GM19397 (cell line): ENCODE results near the gene CDH23.

Experiments
- ATAC-seq: cut with Tn5 transposase; IDR thresholded peaks from one replicate; pipeline ENCODE4 v1.9.1; 2021; ENCODE audit warnings: mild to moderate bottlenecking, moderate library complexity; ENCODE audit not compliant: unreplicated experiment

CDH23 gene

DNA sequence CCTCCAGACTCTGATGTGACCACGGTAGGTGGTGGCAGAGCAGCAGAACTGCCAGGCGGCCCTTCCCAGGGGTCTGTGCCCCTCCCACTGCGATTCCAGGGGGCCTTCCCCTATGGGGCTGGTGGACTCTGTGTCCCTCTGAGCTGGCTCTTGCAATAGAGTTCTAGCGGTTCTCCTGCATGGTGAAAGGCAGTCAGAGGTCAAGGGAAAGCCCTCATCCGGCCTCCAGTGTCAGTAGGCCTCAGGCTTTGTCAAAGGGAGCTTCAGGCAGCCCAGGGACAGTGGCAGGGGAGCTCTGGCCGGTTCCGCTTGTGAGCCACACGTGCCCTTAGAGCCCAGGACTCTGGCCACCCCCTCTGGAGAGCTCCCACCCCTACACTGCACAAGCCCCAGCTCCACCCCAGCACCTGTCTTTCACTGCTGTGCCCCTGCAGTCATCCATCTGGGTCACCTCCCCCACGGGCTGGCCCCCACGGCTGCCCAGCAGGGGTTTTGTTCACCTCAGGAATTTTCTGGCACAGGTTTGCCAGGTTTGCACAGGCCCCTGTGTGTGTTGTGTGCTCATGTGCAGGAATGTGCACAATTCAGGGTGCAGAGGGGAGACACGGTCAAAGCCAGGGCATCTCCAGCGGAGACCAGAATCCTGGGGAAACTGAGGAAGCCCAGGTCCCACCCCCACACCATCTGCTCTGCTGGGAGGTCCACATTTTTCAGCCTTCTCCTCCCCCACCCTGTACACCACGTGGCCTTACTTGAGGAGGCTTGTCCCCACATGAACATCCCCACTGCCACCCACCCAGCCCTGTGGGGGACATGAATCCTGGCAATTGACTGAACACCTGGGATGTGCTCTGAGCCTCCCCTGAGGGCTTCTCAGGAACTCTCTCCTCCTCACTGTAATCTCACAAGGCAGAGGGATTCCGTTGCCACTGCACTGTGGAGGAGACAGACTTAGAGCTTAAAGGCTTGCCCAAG lies 299.1 kb downstream of the CDH23 start:
- ATAC-seq, result no peak

GRCh38 chr10:71696628-71697326 lies 300.1 kb downstream of the CDH23 start:
- ATAC-seq, result no peak

- no peak for ATAC-seq
These were observed 301.4 kb downstream of the CDH23 start for GRCh38 chr10:71697938-71698709.

- no peak for ATAC-seq
These were observed 302.0 kb downstream of the CDH23 start for GRCh38 chr10:71698737-71699136.

GRCh38 chr10:71700731-71701368 lies 304.1 kb downstream of the CDH23 start:
- no peak for ATAC-seq

- ATAC-seq, result no peak
These were observed 304.9 kb downstream of the CDH23 start for GRCh38 chr10:71701496-71702132.

DNA sequence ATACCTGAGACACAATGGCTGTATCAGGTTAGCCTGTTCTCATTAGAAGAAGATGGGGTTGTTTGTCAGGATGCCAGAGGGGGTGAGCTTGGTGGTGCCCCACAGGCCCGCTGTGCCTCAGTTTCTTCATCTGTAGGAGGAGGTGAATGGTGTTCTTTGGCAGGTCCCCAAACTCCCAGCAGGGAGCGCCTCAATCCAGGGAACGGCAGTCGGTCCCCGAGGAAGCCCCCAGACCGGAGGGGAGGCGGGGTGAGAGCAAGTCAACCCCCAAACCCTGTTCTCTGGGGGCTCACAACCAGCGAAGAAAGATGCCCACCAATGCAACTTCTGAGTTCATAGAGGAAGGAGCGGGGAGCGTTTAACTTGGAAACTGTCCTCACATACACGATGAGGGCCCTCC lies 306.9 kb downstream of the CDH23 start:
- no peak for ATAC-seq

- ATAC-seq, result no peak
These were observed 308.1 kb downstream of the CDH23 start for GRCh38 chr10:71704816-71705215.

DNA sequence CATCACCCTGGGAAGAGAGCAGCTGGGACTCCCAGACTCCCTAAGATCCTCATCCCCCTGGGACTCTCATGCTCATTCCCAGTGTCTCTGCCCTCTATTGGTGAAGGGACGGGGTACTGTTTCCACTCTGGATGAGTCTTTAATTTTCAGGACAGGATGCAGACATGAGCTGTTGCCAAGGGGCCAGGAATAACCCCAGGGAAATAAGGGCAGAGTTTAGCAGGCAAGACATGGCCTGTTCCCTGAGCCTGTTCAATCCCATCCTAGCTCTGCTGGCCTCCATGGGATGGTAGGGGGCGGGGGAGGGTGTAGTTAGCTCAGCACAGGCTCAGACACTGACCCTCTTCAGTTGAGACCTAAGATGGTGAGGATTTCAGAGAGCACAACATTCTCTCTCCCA lies 308.9 kb downstream of the CDH23 start:
- no peak for ATAC-seq

GRCh38 chr10:71706216-71707121 lies 309.7 kb downstream of the CDH23 start:
- ATAC-seq, result no peak

GRCh38 chr10:71707240-71707789 lies 310.6 kb downstream of the CDH23 start:
- ATAC-seq, result no peak

- ATAC-seq, result no peak
These were observed 311.6 kb downstream of the CDH23 start for GRCh38 chr10:71708301-71708703.

DNA sequence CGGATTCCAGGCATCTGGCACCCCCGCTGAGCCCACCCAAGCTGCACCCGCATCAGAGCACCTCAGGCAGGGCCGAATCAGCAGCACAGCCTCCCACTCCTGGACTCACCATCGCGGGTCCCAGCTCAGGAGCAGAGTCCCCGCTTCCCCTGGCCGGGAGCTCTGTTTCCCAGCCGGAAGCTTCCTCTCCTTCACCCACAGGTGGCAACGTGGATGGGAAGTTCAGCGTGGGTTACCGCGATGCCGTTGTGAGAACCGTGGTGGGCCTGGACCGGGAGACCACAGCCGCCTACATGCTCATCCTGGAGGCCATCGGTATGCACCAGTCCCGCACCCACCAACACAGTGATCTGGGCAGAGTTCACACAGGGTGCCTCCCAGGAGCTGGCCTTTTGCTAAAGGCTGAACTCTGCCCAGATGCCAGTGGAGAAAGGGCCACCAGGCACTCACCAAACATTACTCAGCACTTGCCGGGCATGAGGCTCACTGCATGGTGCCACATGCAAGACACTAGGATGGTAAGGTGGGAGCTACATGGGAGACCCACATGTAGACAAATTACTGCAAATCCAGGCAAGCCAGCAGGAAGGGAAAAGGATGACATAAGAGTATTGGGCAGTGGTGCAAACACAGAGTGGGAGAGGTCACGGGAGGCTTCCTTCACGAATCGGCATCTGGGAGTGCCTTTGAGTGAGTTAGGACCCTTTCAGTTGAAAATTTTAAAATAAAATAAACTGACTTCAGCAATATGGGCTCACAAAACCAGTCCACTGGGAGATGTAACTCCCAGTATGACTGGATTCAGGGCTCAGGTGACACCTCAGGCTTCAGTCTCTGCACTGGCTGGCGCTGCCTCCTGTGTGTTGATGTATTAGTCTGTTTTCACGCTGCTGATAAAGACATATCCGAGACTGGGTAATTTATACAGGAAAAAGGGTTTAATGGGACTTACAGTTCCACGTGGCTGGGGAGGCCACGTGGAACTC lies 312.5 kb downstream of the CDH23 start:
- no peak for ATAC-seq

- ATAC-seq, result no peak
These were observed 313.8 kb downstream of the CDH23 start for GRCh38 chr10:71710519-71710918.

- ATAC-seq, result no peak
These were observed 314.4 kb downstream of the CDH23 start for GRCh38 chr10:71711052-71711623.

GRCh38 chr10:71712170-71712569 lies 315.4 kb downstream of the CDH23 start:
- no peak for ATAC-seq

DNA sequence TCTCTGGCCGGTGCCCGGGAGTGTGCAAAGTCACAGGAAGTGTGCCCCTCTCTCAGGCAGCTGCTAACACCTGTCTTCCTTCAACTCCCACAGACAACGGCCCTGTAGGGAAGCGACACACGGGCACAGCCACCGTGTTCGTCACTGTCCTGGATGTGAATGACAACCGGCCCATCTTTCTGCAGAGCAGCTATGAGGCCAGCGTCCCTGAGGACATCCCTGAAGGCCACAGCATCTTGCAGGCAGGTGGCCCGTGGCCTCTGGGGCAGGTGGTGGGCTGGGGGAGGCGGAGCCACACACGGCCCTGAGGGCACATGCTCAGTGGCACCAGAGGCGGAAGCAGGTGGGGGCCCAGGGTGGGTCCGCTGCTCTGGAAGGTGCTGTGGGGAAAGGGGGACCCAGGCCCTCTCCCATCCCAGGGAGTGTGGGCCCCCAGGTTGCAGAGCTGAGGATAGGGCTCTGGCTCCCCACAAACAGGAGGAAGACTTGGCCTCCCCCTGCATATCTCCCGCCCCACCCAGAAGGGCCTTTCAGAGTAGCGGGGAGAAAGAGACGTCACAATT lies 315.9 kb downstream of the CDH23 start:
- ATAC-seq, result no peak
